Upper lobe of right lung (tissue), 1 donor: ENCODE data around the gene PTPN2. TPM values are rescaled to one million over a fixed set of nuclear protein-coding genes. Genes with fewer than 3 reads are reported as not detected.

Experiments
- ATAC-seq: fragments of 200-7000 bp; cut with Tn5 transposase; one replicate; pipeline ENCODE4 v1.9.1; 2020; ENCODE audit warnings: mild to moderate bottlenecking, moderate library complexity
- DNase-seq: peaks from one replicate; pipeline ENCODE4 v3.0.0-alpha.2; 2020
- H3K27ac ChIP-seq: fragments of 200-600 bp; one replicate; pipeline ENCODE4 v1.8.0; 2022
- H3K27me3 ChIP-seq: fragments of 200-600 bp; one replicate; pipeline ENCODE4 v1.8.0; 2022; ENCODE audit warnings: mild to moderate bottlenecking
- H3K36me3 ChIP-seq: fragments of 200-600 bp; one replicate; pipeline ENCODE4 v1.8.0; 2022
- H3K4me1 ChIP-seq: fragments of 200-600 bp; one replicate; pipeline ENCODE4 v1.8.0; 2022
- H3K4me3 ChIP-seq: fragments of 200-600 bp; one replicate; pipeline ENCODE4 v1.8.0; 2022; ENCODE audit warnings: mild to moderate bottlenecking
- H3K9me3 ChIP-seq: fragments of 200-600 bp; one replicate; pipeline ENCODE4 v1.8.0; 2022
- intact Hi-C: fragments of 100-400 bp; cut with DNase I; formaldehyde crosslinking; loops from one replicate; pipeline ENCODE4 v1.11.0; 2022
- total RNA-seq: library from RNA; stranded (reverse); fragmentation: NEBNext Ultra II Directional; extraction: Animal tissue kit (Norgen Biotek cat#: 25700); gene quantifications from one replicate; pipeline ENCODE4 v1.2.1, GENCODE V29; 2021
- TF ChIP-seq, protein P1 (sequence below): fragments of 200-600 bp; IDR thresholded peaks from one replicate; pipeline ENCODE4 v1.8.0; 2022; ENCODE audit warnings: antibody characterized with exemption
- donor health status: DM: no; HTN: yes; CAD: no; lungs with severe emphysema.

The PTPN2 gene
- total RNA-seq, 1 donor from 2014 or later: 53.9 TPM

DNA sequence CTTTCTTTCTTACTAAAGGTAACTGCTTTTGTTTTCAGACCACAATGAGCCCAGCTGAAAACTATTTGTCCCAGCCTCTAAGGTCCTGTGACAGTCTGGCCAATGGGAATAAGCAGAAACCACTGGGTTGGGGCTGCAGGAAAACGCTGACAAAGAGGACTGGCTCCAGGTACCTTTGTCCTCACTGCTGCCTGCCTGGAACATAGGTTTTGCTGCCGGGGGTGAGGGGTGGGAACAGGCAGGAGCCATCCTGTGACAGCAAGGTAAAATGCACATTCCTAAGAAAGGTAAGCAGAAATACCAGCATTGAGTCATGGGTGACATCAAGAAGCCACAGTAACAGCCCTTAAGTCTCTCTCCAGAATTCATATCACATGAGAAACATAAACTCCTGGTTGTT, 21.6 kb downstream of the PTPN2 start:
- Histone ChIP-seq H3K27ac (no peak overlapping the region), H3K4me3 (no peak overlapping the region), H3K27me3 (no peaks in the 10 kb centered on the region), H3K36me3 (peaks cover 10% of the 10 kb centered on the region), H3K4me1 (peaks cover 11% of the 10 kb centered on the region), H3K9me3 (no peaks in the 10 kb centered on the region)
- ATAC-seq: peak; percentile 84
- TF ChIP-seq, protein P1, sequence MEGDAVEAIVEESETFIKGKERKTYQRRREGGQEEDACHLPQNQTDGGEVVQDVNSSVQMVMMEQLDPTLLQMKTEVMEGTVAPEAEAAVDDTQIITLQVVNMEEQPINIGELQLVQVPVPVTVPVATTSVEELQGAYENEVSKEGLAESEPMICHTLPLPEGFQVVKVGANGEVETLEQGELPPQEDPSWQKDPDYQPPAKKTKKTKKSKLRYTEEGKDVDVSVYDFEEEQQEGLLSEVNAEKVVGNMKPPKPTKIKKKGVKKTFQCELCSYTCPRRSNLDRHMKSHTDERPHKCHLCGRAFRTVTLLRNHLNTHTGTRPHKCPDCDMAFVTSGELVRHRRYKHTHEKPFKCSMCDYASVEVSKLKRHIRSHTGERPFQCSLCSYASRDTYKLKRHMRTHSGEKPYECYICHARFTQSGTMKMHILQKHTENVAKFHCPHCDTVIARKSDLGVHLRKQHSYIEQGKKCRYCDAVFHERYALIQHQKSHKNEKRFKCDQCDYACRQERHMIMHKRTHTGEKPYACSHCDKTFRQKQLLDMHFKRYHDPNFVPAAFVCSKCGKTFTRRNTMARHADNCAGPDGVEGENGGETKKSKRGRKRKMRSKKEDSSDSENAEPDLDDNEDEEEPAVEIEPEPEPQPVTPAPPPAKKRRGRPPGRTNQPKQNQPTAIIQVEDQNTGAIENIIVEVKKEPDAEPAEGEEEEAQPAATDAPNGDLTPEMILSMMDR: no peak
- intact Hi-C loops: no loop called here
- no peak for DNase-seq

DNA sequence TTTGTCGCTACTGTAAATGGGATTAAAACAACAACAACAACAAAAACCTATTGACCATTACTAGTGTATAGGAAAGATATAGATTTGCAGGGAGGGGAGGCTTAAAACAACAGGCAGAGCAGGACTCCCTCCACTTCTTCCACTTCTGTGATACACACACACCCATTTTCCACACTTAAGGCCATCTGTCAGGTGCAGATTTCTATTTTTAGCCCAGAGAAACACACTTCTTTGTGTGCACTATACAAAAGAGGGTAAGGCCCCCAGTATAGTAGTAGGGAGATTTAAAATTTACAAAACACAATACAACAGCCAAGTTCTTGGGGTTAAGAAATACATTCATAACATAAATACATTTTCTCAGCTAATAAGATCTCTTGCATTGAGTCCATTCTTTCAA, 22.4 kb downstream of the PTPN2 start:
- Histone ChIP-seq H3K4me1 (peaks cover 11% of the 10 kb centered on the region), H3K4me3 (no peak overlapping the region), H3K27me3 (no peaks in the 10 kb centered on the region), H3K36me3 (peaks cover 10% of the 10 kb centered on the region), H3K27ac (no peak overlapping the region), H3K9me3 (no peaks in the 10 kb centered on the region)
- ATAC-seq (no peak), DNase-seq (no peak)
- intact Hi-C loops: no loop called here
- TF ChIP-seq, protein P1: no peak

GRCh38 chr18:12860530-12860929, 23.5 kb downstream of the PTPN2 start:
- H3K9me3 ChIP-seq: no peaks in the 10 kb centered on the region
- TF ChIP-seq, protein P1: no peak
- no peak overlapping the region for H3K4me3 ChIP-seq
- peaks cover 11% of the 10 kb centered on the region for H3K4me1 ChIP-seq
- no peaks in the 10 kb centered on the region for H3K27me3 ChIP-seq
- H3K36me3 ChIP-seq: peaks cover 17% of the 10 kb centered on the region
- no peak for ATAC-seq
- H3K27ac ChIP-seq: no peak overlapping the region
- intact Hi-C loops: no loop called here
- no peak for DNase-seq

GRCh38 chr18:12858991-12859390, 25.0 kb downstream of the PTPN2 start:
- TF ChIP-seq, protein P1: no peak
- H3K27ac ChIP-seq: no peak overlapping the region
- peaks cover 11% of the 10 kb centered on the region for H3K4me1 ChIP-seq
- no peak for DNase-seq
- peaks cover 27% of the 10 kb centered on the region for H3K36me3 ChIP-seq
- H3K4me3 ChIP-seq: no peak overlapping the region
- H3K27me3 ChIP-seq: no peaks in the 10 kb centered on the region
- no peak for ATAC-seq
- intact Hi-C loops: no loop called here
- no peaks in the 10 kb centered on the region for H3K9me3 ChIP-seq

GRCh38 chr18:12857991-12858544, 26.0 kb downstream of the PTPN2 start:
- DNase-seq (no peak), ATAC-seq (no peak)
- H3K27me3 ChIP-seq: no peaks in the 10 kb centered on the region
- peaks cover 7% of the 10 kb centered on the region for H3K4me1 ChIP-seq
- intact Hi-C loops: no loop called here
- H3K36me3 ChIP-seq: peaks cover 27% of the 10 kb centered on the region
- TF ChIP-seq, protein P1: no peak
- no peak overlapping the region for H3K27ac ChIP-seq
- H3K4me3 ChIP-seq: no peak overlapping the region
- no peaks in the 10 kb centered on the region for H3K9me3 ChIP-seq
